ENCODE results near the gene SLC5A5. TPM values are rescaled to one million over a fixed set of nuclear protein-coding genes. Genes with fewer than 3 reads are reported as not detected.

SLC5A5 gene
- total and polyA plus RNA-seq, 4 donors: 0.14 to 0.95 (median 0.15) TPM; not detected in 1

GRCh38 chr19:17843908-17844490 lies 27.7 kb upstream of the SLC5A5 start:
- 84 to 85% methylated on average over 14 of the region's 14 CpGs for WGBS, 2 donors
- DNase-seq (no peak), ATAC-seq (ENCODE audit: insufficient read depth, low FRiP score) (no peak)
- TF ChIP-seq CTCF (IDR thresholded peaks at IDR 0.05; ENCODE audit: control extremely low read depth, extremely low read depth): no peak
- H3K36me3 ChIP-seq (ENCODE audit: control insufficient read depth in 4 of 4, insufficient read depth in 4 of 4, low read length in 4 of 4): peaks cover 0 to 16% (median 0%) of the 10 kb centered on the region in 4 donors
- H3K4me1 ChIP-seq (ENCODE audit: control insufficient read depth in 5 of 5, insufficient read depth in 5 of 5, low read length in 5 of 5): peaks cover 0 to 8% (median 0%) of the 10 kb centered on the region in 5 donors
- H3K9me3 ChIP-seq (ENCODE audit: control insufficient read depth in 4 of 4, insufficient read depth in 3 of 4, low read length in 3 of 4): peaks cover 0 to 2% (median 0%) of the 10 kb centered on the region in 4 donors
- no peak overlapping the region for H3K9ac ChIP-seq (ENCODE audit: insufficient read depth in 1 of 2, low read length in 2 of 2)
- peaks cover 0 to 15% (median 0%) of the 10 kb centered on the region in 3 donors for H3K27me3 ChIP-seq (ENCODE audit: control insufficient read depth in 3 of 3, insufficient read depth in 3 of 3, low read length in 2 of 3)
- H3K27ac ChIP-seq (ENCODE audit: low read depth in 1 of 2, low read length in 1 of 2): no peak overlapping the region
- H3K4me3 ChIP-seq: no peak overlapping the region

GRCh38 chr19:17846146-17846545 lies 25.6 kb upstream of the SLC5A5 start:
- peaks cover 0 to under 1% (median 0%) of the 10 kb centered on the region in 4 donors for H3K9me3 ChIP-seq (ENCODE audit: control insufficient read depth in 4 of 4, insufficient read depth in 3 of 4, low read length in 3 of 4)
- H3K27ac ChIP-seq (ENCODE audit: low read depth in 1 of 2, low read length in 1 of 2): no peak overlapping the region
- no peak overlapping the region for H3K4me3 ChIP-seq
- ATAC-seq (ENCODE audit: insufficient read depth, low FRiP score) (no peak), DNase-seq (no peak)
- no peak for TF ChIP-seq CTCF (IDR thresholded peaks at IDR 0.05; ENCODE audit: control extremely low read depth, extremely low read depth)
- peaks cover 0 to 14% (median 0%) of the 10 kb centered on the region in 3 donors for H3K27me3 ChIP-seq (ENCODE audit: control insufficient read depth in 3 of 3, insufficient read depth in 3 of 3, low read length in 2 of 3)
- peaks cover 0 to 10% (median 0%) of the 10 kb centered on the region in 4 donors for H3K36me3 ChIP-seq (ENCODE audit: control insufficient read depth in 4 of 4, insufficient read depth in 4 of 4, low read length in 4 of 4)
- 37 to 61% methylated on average over 8 of the region's 8 CpGs for WGBS, 2 donors
- peaks cover 0 to 8% (median 0%) of the 10 kb centered on the region in 5 donors for H3K4me1 ChIP-seq (ENCODE audit: control insufficient read depth in 5 of 5, insufficient read depth in 5 of 5, low read length in 5 of 5)
- H3K9ac ChIP-seq (ENCODE audit: insufficient read depth in 1 of 2, low read length in 2 of 2): no peak overlapping the region

GRCh38 chr19:17847538-17848366 lies 24.0 kb upstream of the SLC5A5 start, which contains the start of gene JAK3:
TSS of gene JAK3 (minus strand) at chr19:17847982. CDS start at chr19:17844417, 3,565 bp downstream.
- 4 to 6% methylated on average over 40 of the region's 40 CpGs for WGBS, 2 donors

More at GRCh38 chr19:17847538-17848366, 24.0 kb upstream of the SLC5A5 start, which contains the start of gene JAK3:
- H3K27me3 ChIP-seq (ENCODE audit: control insufficient read depth in 3 of 3, insufficient read depth in 3 of 3, low read length in 2 of 3): peaks cover 0 to 10% (median 0%) of the 10 kb centered on the region in 3 donors
- peaks cover 0 to 6% (median 0%) of the 10 kb centered on the region in 4 donors for H3K36me3 ChIP-seq (ENCODE audit: control insufficient read depth in 4 of 4, insufficient read depth in 4 of 4, low read length in 4 of 4)
- ATAC-seq (ENCODE audit: insufficient read depth, low FRiP score) (peak; percentile 57), DNase-seq (peak; percentile 86 to 88 (median 87))
- peak within 1 kb of the TSS; percentile 5 for H3K4me3 ChIP-seq
- peak within 1 kb of the TSS in 1 of 2 donors; percentile 50 for H3K27ac ChIP-seq (ENCODE audit: low read depth in 1 of 2, low read length in 1 of 2)
- no peaks in the 10 kb centered on the region for H3K9me3 ChIP-seq (ENCODE audit: control insufficient read depth in 4 of 4, insufficient read depth in 3 of 4, low read length in 3 of 4)
- TF ChIP-seq CTCF (IDR thresholded peaks at IDR 0.05; ENCODE audit: control extremely low read depth, extremely low read depth): no peak
- peaks cover 0 to 7% (median 0%) of the 10 kb centered on the region in 5 donors for H3K4me1 ChIP-seq (ENCODE audit: control insufficient read depth in 5 of 5, insufficient read depth in 5 of 5, low read length in 5 of 5)
- no peak within 1 kb of the TSS for H3K9ac ChIP-seq (ENCODE audit: insufficient read depth in 1 of 2, low read length in 2 of 2)
